HG03060 (cell line): Measurements from ENCODE around the gene ATOH8.
"Not testable (repeated sequence)": the region's sequence is repeated elsewhere in the genome, so short reads cannot be mapped to it uniquely, and the experiment has no call there.

Experiments
- ATAC-seq: cut with Tn5 transposase; IDR thresholded peaks from one replicate; pipeline ENCODE4 v1.9.1; 2021; ENCODE audit warnings: low read depth, moderate number of reproducible peaks; ENCODE audit not compliant: unreplicated experiment

Gene ATOH8

GRCh38 chr2:85813982-85814801 is 60.4 kb downstream of the ATOH8 start:
- ATAC-seq = no peak

DNA sequence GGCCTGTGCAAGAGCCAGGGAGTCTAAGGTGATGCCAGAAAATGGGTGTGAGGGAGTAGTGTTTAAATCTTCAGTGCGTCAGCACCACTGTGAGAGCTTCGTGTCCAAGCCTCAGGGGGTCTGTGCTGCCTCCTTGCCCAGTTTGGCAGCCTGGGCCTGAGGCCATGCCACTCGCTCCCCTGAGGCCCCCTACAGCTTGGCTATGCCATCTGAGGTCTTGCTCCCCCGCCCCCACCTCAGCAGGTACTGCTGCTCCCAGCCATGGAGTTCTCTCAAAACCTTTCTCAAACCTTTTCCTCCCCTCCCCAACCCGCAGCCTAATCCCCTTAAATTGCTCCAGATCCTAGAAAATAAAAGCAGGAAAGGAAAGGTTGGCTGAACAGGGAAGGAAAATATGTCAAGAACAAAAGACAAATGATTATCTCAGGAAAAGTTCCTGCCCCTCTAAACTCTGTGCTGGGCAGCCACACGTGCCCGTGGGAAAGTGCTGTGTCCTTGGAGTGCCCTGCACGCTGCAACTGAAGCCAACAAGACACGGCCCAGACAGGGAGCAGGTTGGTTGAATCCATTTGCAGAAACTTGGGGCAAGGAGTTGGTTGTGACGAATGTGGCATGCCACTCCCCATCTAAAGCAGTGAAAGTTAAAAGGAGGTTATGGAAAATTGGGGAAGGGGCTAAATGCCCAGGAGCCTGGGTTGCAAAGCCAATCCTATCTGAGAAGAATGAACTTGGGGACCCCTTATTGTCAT is 61.2 kb downstream of the ATOH8 start:
- no peak for ATAC-seq

GRCh38 chr2:85819811-85820510 is 66.2 kb downstream of the ATOH8 start:
- no peak for ATAC-seq

DNA sequence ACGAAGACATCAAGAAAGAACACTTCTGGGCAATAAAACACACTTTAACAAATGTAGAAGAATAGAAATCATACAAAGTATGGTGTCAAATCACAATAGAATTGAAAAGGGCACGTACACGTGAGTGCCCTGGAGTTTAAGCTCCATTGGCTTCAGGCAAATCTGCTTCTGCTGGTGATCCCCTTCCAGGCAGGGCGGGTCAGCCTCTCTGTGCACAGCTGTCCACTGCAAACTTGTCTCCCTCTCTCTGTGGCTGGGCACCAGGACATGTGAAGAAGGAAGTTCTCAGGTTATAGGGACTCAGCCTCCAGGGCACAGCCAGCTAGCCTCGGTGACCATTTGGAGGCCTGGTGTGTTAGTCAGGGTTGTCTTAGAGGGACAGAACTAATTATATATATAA is 69.0 kb downstream of the ATOH8 start:
- ATAC-seq = no peak

DNA sequence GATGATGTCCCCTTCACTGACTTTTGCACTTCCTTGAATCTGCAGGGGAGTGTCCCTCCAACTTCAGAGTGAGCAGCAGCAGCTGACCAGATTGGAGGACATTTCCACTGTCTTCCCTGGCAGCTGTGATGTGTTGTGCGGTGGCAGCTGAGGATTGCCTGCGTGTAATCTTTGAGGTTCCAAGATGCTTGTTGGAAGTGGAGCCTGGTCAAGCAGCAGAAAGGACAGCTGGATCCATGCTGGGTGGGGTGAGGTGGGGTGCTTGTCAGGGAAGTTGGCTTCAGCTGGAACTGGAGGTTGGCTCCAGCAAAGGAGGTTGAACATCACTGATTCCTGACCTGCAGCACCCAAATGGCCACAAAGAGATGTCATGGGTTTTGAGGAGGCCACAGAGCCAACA is 70.2 kb downstream of the ATOH8 start:
- no peak for ATAC-seq

- ATAC-seq = no peak
Observed at GRCh38 chr2:85826990-85827878, 73.4 kb downstream of the ATOH8 start.

DNA sequence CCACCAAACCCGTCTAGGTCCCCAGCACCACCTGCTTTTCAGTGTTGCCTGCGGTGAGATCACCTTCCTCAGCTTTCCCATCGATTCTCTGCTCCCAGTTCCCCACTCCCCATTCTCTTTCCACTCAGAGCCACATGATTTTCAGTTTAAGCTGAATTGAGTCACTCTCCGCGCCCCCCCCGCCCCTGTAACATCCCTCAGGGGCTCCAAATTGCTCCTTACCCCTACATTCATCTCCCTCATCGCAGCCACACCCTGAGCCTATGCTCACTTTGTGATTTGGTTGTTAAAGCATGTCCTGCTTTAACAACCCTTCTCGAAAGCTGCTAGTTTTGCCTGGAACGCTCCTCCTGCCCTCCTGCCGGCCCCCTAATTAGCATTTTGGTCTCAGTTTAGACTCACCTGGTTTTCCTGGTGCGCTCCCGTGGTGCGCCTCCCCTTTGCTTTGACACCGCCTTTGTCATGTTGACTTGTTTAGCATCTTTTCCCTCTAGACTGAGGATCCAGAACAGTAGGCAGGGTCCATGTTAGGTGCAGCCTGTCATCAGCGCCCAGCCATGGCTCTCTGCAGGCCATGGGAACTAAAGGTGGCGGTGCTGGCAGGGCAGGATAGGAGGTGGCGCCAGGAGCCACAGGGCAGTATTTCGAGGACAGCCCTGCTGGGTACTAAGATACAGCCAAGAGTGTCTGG is 74.2 kb downstream of the ATOH8 start:
- ATAC-seq = no peak

DNA sequence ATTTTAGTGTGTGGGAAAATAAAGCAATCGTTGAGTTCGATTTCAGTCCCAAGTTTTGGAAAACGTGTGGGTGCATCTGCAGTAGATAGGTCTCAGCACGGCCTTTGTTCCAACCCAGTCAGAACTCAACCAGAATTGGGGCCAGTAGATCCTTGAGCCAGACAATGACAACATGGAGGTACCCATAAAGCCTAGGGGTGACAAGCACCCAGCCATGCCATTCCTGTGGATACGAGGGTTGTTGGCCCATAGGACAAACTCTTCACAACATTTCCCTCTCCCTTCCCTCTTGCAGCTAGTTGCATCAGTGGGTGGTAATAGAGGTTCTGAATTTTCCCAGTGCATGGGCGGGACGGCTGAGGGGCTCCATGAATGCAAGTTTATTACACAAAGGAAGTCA is 74.9 kb downstream of the ATOH8 start:
- no peak for ATAC-seq

GRCh38 chr2:85829394-85829793 is 75.6 kb downstream of the ATOH8 start:
- not testable (repeated sequence) for ATAC-seq

- ATAC-seq = no peak
Observed at GRCh38 chr2:85830645-85831044, 76.9 kb downstream of the ATOH8 start.

GRCh38 chr2:85831735-85832134 is 77.9 kb downstream of the ATOH8 start:
- ATAC-seq = no peak

GRCh38 chr2:85834466-85834865 is 80.7 kb downstream of the ATOH8 start:
- no peak for ATAC-seq
